Activated naive CD4-positive, alpha-beta T cell treated with Interleukin-2 at 50 U/mL for 16 hours (primary cell): Measurements from ENCODE around the gene ZNRF4.

Experiments
- DNase-seq: peaks from one replicate; pipeline ENCODE4 v3.0.0-alpha.2; 2020

The ZNRF4 gene

DNA sequence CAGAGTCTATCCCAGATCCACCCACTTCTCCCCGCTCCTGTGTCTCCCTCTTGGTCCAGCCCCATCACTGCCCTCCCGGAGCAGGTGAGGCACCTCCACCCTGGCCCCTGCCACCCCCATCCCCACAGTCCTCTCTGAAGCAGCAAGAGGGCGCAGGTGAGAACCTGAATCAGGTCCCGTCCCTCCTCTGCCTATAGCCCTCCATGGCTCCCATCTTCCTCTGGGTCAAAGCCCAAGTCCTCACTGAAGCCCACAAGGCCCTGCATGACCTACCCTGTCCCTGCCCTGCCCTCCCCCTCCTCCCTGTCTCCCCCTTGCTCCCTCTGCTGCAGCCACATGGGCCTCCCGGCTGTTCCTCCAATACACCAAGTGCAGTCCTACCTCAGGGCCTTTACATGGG lies 10.8 kb upstream of the ZNRF4 start:
- DNase-seq = no peak

DNA sequence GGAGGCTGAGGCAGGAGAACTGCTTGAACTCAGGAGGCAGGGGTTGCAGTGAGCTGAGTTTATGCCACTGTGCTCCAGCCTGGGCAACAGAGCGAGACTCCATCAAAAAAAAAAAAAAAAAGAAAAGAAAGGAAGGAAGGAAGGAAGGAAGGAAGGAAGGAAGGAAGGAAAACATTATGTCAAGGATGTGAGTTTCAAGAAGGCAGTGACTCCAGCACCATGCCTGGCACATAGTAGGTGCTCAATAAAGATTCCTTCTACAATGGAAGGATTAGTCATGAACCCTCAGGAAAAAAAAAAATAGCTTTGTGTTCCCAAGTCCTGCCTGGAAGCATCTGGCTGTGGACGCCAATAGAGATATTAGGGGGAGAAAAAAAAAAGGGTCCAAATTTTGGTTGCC lies 10.1 kb upstream of the ZNRF4 start:
- DNase-seq = no peak

DNA sequence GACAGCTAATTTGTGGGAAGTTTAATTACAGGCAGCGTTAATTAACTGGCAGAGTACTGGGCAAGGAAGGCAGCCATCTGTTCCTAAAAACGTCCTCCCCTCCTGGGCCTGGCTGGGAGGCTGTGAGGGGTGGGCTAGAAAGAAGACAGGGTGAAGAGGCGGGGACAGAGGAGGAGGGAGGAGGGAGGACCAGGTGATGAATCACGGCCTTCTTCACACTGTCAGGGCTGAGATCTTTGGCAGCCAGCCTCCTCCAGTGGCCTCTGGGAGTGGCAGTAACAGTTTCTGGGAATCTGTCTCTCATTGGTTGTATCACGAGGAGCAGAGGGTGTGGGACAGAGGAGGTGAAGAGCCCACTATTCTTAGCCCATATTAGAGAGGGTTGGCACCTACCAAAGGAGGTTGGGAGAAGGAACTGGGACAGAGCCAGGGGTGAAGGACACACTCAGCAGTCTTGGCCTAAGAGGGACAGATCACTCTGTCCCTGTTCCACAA lies 9.6 kb upstream of the ZNRF4 start:
- no peak for DNase-seq

DNA sequence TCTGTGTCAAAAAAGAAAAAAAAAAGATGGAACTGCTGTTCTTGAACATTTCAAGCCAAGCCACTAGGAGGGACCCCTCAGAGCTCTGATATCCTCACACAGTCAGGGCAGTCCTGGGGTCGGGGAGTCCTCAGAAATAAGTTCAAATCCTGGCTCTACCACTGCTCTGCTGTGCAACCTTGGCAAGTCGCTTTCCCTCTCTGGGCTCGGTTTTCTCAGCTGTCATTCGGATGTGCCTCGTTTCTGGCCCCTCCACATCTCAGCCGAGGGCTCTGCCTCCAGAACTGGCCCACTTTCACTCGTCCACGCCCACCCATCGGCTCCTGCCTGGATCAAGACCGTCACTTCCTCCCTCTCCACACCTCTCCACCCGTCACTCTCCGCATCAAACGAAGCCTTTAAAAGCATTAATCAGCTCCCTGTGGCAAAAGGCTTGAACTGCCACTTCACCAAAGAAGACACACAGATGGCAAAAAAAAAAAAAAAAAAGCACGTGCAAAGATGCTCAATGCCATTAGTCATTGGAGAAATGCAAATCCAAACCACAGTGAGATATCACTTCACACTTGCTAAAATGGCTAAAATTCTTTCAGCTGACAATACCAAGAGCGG lies 7.4 kb upstream of the ZNRF4 start:
- DNase-seq = no peak

DNA sequence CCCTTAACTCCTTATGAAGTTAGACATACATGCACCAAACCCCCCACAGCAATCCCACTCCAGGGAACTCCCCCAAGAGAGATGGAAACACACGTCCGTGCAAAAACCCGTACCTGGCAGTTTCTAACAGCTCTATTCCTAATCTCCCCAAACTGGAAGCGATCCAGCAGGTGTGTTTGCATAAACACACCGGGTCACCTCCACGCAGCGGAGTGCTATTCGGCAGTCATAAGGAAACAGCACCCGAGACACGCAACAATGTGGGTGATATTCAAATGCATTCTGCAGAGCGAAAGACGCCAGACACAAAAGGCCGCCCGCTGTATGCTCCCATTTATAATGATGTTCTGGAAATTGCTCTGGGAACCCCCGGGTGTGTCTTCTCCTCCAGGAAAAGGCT lies 6.8 kb upstream of the ZNRF4 start:
- DNase-seq = no peak

DNA sequence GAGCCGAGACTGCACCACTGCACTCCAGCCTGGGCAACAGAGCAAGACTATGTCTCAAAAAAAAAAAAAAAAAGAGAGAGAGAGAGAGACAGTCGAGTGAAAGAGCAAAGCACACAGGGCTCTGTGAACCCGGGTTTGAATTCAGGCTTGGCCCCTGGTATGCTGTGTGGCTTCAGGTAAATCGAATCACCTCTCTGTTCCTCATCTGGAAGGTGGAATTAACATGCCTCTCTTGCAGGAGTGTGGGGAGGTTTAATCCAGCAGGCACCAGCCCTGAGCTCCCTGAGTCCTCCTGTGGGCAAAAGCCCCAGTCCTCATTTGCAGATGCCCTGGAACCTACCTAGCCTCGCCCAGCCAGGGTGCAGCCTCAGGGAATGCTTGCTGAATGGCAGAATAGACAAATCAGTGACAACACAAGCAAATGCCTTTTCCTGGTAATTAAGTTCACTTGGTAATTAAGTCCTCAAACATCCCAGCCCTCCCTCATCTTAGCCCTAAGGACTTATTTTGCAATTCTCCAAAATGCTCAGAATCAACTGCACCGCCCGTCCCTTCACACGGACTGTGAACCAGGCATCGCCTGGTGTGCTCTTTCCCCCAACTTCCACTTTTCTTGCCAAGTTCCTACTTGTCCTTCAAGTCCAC lies 4.6 kb upstream of the ZNRF4 start:
- no peak for DNase-seq

DNA sequence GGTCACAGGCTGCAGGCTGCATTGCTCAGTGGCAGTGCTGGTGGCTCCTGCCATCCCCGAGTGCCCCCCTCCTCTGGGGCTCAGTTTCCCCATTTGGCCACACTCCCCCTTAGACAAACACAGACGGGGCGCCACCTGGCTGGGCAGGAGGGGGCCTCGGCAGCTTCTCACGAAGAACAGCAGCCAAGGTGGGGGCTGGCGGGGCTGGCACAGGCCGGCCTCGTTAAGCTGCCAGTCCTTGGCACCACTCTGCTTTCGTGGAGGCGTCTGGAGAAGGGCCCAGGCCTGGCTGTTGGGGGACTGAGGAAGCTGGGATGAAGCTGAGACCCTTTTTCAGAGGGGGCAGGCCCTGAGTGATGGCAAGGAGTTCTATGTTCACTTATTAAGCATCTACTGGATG lies 3.7 kb upstream of the ZNRF4 start:
- no peak for DNase-seq

DNA sequence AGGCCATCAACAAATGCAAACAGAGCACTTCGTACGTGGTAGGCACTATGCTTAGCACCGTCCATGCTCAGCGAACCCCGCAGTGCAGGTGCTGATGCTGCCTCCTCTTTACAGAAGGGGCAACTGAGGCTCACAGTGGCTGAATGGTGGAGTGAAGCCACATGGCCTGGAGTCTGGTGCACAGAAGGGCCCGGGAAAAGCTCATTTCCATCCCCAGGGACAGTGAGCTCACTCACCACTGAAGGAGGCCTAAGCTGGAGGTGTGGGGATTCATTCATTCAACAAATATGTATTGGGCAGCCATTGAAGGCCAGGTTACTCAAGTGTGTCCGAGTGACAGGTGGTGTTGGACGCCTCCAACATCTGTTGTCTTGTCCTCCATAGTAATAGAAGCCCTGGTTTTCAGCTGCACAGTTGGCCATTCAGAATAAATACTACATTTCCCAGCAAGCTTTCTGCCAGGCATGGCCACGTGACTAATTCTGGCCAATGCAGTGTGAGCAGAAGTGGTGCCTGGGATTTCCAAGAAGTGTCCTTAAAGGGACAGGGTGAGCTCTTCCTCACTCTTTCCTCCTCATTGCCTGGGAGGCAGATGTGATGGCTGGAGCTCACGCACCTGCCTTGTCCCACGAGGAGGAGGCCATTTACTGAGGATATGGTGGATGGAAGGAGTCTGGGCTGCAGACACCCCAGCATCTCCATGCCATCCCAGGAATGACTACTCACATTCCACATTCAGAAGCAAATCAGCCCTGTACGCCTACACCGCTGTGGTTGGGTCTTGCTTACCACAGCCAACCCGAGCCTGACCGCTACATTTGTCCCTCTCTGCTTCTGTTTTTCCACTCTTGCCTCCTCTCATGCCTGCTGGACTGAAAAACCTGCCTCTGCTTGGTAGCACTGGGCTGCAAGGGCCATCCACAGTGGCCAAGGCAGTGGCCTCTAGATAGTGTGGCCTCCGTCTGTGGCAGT lies 2.3 kb upstream of the ZNRF4 start:
- no peak for DNase-seq

DNA sequence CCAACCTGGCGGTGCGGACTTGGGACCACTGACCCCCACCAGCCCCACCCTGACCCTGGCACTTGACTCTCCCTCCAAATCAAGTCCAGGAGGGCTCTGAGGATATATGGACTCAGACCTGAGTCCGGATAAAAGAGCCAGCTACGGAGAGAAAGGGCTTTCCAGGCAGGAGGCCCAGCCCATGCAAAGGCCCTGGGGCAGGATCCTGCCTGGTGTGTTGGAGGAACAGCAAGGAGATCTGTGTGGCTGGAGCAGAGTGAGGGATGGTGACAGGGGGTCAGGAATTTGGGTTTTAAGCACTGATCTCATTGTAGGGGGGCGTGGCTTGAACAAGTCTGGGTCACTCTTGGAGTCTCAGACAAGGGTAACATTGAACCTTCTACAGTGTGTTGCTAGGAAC lies 474 bp upstream of the ZNRF4 start:
- no peak for DNase-seq

DNA sequence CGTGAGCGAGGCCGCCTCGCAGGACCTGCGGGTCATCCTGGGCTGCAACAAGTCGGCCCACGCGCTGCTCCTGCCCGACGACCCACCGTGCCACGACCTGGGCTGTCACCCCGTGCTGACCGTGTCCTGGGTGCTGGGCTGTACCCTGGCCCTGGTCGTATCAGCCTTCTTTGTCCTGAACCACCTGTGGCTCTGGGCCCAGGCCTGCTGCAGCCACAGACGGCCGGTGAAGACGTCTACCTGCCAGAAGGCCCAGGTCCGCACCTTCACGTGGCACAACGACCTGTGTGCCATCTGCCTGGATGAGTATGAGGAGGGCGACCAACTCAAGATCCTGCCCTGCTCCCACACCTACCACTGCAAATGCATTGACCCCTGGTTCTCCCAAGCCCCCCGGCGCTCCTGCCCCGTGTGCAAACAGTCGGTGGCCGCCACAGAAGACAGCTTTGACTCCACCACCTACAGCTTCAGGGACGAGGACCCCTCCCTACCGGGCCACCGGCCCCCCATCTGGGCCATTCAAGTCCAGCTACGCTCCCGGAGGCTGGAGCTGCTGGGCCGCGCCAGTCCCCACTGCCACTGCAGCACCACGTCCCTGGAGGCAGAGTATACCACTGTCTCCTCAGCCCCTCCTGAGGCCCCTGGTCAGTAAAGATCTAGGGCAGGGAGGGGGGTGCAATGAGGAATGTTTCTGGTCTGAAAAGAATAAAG lies 1.1 kb downstream of the ZNRF4 start:
- DNase-seq = no peak

DNA sequence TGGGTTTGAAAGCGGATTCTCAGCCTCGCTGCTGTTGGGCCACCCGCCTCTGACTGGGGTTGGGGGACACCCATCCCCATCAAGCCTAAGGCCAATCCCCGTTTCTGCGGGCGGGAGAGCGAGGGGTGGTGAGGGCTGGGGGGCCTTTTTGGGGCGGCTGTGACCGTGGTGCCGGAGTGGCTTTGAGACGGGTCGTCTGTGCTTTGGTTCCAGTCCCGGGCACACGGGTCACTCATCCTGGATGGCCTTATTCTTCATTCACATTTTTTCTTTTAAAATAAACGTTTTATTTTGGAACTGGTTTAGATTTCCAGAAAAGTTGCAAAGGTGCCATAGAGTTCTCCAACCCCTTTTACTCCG lies 1.6 kb downstream of the ZNRF4 start:
- DNase-seq = no peak

DNA sequence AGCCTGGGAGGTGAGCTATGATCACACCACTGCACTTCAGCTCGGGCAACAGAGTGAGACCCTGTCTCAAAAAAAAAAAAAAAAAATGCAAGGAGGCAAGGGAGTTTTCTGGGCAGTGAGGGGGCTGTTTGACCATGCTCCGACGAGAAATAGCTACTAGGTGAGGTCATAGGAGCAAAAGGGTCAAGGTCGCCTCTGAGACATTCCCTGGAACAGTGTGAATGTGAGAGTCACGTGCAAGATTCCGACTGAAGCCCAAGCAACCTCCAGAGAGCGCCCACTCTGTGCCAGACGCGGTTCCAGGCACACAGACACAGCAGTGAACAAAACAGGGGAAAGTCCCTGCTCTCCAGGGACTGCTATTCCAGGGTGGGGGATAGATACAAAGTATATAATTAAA lies 2.5 kb downstream of the ZNRF4 start:
- no peak for DNase-seq

DNA sequence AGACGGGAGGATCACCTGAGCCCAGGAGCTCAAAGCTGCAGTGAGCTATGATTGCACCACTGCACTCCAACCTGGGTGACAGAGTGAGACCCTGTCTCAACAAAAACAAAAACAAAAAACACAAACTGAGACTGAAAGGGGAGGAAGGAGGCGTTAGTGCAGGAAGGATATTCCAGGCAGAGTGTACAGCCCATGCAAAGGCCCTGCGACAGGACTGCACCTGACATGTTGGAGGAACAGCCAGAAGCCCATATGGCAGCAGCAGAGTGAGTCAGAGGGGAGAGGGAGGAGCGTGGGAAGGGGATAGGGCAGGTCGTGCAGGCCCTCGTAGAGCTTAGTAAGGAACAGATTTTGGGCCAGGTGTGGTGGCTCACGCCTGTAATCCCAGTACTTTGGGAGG lies 3.2 kb downstream of the ZNRF4 start:
- no peak for DNase-seq

DNA sequence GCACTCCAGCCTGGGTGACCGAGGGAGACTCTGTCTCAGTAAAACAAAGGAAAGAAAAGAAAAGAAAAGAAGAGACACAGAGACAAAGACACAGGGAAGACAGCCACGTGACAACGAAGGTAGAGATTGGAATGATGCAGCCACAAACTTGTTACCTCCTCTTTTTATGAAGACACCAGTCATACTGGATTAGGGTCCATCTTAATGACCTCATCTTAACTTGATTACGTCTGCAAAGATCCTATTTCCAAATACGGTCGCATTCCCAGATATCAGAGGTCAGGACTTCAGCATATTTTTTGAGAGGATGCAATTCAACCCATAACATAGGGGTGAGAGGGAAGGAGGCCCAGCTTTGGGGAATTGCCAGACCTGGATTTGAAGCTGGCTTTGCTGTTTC lies 4.1 kb downstream of the ZNRF4 start:
- DNase-seq = no peak

DNA sequence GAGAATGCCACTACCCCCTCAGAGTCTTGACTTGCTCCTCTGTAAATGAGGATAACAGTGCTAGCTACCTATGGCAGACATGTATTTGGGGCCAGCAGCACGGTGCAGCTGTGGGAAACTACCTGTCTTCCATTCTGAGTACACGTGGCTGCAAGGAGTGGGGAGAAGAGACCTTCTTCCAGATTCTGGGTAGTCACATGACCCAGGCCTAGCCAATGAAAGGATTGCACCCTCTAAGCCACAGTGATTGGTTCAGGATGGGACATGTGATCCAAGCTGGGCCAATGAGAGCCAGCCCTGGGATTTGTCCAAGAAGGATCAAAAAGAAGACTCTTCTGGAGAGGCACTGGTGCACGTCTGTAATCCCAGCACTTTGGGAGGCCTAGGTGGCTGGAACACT lies 5.5 kb downstream of the ZNRF4 start:
- no peak for DNase-seq

DNA sequence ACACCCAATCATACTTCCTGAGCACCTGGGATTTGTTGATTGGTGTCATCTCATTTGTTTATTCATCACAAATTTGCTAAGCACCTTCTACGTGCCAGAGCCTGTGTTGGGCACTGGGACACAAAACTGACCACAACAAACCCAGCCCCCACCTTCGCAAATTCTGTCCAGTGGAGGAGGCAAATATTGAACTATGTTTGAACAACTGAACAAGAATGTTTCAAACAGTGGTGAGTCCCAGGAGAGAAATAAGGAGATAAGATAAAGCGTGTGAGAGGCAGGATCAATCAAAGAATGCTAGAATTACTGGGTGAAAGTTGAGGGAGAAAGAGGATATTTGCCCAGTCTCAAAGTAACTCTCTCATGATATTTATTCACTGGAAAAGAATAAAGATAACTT lies 8.7 kb downstream of the ZNRF4 start:
- DNase-seq = no peak

DNA sequence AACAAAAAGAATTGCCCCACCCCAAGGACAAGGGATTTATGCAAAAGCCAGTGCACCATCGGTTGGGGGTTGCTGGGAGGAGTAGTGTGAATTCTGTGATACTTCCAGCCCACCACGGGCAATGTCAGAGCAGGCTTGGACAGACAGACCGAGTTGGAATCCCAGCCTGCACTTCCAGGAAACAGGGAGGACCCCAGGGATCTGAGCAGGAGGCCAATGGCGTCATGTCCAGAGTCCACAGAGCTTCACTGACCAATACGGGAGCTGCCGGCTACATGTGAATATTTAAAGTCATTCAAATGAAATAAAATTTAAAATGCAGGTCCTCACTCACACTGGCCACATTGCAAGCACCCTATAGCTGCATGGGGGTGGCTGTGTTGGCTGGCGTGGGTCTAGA lies 10.9 kb downstream of the ZNRF4 start:
- DNase-seq = no peak

DNA sequence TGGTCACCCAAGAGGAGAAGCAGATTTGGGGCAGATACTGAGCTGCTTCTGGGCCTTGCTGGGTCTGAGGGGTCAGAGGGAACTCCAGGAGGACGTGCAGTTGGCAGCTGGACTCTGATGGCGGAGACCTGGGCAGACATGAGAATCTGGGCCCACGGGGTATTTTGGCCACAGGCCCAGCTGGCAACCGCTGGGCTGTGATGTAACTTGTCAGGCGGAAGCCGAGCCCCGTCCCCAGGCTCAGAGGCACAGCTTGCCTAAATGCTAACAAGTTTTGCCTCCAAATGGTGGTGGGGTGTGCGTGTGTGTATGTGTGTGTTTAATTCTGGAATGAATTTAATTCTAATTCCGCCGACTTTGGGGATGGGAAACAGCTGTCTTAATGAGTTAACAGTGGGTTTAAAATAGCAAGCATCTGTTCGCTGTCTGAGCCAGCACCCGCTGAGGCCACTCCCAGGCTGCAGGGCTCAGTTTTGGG lies 11.6 kb downstream of the ZNRF4 start:
- DNase-seq = no peak

DNA sequence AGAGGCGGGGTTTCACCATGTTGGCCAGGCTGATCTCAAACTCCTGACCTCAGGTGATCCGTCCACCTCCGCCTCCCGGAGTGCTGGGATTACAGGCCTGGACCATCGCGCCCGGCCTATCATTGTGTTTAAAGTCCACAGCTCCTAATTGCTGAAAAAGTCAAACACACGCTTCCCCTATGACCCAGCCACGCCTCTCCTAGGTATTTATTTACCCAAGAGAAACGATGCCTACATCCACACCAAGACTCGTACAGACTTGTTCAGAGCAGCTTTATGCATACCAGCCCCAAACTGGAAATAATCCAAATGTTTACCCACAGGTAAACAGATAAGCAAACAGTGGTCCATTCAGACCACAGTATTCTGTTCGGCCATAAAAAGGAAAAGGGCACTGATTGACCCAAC lies 15.1 kb downstream of the ZNRF4 start:
- no peak for DNase-seq

DNA sequence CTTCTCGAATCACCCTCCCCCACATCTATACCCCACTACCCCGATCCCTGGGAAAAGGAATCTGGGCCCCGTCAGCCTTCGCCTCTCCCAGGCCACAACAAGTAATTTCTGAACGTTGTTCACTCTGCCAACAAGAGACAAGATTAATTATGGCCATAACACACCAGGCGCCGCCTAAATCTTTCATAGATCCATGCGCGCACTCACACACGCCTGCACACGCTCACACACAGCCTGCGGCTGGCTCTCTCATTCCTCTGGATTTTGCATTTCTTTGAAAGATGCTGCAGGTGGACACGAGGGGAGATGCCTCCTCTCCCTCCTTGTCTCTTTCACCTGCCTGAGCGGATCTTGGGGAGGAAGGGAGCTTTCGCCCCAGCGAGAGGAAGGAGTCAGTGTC lies 17.1 kb downstream of the ZNRF4 start:
- DNase-seq = no peak

DNA sequence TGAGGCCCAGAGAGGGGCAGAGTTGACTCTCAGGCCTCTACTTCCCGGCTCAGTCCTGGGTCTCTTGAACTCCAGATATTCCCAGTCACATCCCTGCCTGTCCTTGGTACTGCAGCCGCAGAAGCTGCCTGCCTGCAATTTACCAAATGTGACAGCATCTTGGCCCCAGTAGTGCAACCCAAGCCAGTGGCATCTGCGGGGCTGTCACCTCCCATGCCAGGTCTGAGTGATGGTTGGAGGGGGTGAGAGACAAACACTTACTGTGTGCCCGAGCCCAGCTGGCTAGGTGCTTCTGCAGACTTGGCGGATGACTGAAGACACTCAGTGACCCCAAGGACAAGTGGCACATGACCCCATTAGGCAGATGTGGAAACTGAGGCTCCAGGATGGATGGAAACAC lies 18.4 kb downstream of the ZNRF4 start:
- DNase-seq = no peak

DNA sequence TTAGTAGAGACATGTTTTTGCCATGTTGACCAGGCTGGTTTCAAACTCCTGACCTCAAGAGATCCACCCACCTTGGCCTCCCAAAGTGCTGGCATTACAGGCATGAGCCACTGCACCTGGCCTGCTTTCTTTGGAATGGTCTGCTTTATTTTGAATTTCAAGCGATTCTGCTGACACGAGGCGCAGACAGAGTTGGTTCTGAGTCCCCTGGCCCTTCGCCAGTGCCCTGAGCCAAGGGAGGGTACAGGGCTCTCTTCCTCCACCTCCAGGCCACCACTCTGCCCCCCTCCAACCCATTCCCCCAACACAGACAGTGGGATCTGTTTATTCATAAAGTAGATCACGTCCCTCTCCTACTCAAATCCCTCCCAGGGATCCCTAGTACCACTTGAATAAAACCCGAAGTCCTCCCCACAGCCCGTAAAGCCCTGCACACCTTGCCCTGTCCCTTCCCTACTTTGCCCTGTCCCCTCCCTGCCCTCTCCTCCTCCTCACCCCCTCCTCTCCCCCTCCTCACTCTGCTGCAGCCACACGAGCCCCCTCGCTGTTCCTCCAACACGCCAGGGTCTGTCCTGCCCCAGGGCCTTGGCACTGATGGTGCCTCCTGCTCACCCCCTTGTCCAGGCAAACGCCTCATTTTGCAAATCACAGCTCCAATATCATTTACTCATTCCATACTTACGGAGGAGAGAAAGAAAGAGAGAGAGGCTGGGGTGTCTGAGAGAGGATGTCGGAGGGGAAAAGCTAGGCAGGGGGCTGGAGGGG lies 22.4 kb downstream of the ZNRF4 start:
- no peak for DNase-seq
